SH-SY5Y (cell line): ENCODE results near the gene PZP.

Experiments
- GATA2 ChIP-seq: IDR thresholded peaks from 2 replicates; pipeline ENCODE4 v1.6.1; 2011; ENCODE audit warnings: mild to moderate bottlenecking, low read depth, low read length
- GATA3 ChIP-seq: IDR thresholded peaks from 2 replicates; pipeline ENCODE4 v1.6.1; 2011; ENCODE audit warnings: low read depth, mild to moderate bottlenecking, low read length, moderate library complexity

DNA sequence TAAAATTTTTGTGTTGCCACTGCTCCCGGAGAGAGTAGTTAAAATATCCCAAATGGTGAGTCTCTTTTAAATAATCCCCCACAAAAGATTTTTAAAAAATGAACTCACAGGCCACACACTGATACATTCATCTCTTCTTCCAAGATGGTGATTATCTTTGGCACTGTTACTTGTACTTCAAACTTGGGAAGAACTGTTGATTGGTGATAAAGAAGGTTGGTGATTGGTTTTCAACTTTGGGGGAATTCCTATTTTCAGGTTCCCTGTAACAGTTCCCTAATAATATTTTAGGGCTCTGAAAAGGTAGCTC, 99.0 kb downstream of the PZP start:
- TF ChIP-seq GATA2 = no peak
- no peak for TF ChIP-seq GATA3
